C4-2B (cell line): ENCODE results near the gene TRPM5.

Source experiments
- ZFX ChIP-seq: fragments of 450-650 bp; IDR thresholded peaks from 2 replicates; pipeline ENCODE4 v1.6.1; 2017
- TF ChIP-seq, protein P1 (sequence below): fragments of 450-650 bp; conservative IDR thresholded peaks from 2 replicates; pipeline ENCODE4 v1.5.1; 2017; ENCODE audit warnings: mild to moderate bottlenecking

DNA sequence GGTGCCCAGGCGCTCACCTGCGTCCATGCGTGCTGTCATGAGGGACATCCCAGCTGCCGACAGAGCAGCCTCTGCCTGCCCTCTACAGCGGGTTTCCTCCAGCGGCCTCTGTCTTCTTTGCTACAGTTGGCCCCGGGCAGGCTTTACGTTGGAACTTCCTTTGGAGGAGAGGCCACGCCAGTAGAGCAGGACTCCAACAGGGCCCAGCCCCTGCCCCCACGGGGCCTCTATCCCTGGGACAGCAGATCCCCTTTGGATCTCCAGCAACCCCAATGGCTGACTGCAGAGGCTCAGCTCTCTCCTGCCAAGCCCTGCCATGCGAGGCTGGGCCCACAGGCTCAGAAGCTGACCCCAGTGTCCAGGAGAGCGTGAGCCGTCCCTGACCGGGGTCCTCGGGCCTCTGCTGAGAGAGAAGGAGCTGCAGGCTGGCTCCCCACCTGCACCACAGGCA lies 12.1 kb downstream of the TRPM5 start:
- TF ChIP-seq, protein P1, sequence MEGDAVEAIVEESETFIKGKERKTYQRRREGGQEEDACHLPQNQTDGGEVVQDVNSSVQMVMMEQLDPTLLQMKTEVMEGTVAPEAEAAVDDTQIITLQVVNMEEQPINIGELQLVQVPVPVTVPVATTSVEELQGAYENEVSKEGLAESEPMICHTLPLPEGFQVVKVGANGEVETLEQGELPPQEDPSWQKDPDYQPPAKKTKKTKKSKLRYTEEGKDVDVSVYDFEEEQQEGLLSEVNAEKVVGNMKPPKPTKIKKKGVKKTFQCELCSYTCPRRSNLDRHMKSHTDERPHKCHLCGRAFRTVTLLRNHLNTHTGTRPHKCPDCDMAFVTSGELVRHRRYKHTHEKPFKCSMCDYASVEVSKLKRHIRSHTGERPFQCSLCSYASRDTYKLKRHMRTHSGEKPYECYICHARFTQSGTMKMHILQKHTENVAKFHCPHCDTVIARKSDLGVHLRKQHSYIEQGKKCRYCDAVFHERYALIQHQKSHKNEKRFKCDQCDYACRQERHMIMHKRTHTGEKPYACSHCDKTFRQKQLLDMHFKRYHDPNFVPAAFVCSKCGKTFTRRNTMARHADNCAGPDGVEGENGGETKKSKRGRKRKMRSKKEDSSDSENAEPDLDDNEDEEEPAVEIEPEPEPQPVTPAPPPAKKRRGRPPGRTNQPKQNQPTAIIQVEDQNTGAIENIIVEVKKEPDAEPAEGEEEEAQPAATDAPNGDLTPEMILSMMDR: no peak
- no peak for TF ChIP-seq ZFX
